ENCODE measurements around the gene MORC3.

DNA sequence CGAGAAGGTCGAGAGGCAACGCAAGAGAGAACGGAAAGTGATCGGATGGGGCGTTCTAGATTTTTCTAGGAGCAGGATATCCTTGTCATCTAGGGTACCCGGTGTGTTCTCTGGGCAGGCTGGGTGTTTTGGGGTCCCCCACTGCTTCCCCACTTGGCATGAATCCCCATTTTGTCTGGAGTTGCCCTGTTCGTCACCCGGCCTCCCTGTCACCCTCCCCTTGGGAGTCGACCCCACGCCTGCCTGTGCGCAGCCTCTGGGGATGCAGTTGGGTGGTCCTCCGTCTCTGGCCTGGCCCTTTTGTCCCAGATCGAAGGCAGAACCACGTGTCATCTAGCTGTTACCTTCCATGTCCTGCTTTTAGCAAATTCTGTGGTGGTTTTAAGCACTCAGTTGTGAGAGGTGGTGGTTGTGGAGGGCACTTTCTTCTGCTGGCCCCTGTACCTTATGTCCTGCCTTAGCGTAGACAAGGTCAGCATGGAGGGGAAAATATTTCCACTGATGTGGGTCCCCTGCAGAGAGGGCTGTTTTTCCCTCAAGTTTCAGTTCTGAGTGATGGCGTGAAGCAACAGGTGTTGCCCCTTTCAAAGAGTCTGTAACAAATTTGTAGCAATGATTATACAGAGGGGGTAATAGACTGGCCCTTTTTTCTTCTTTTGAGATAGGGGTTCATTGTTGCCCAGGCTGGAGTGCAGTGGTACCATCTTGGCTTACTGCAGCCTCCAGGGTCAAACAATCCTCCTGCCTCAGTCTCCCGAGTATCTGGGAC is 100.8 kb downstream of the MORC3 start:
- TF ChIP-seq, protein P1, sequence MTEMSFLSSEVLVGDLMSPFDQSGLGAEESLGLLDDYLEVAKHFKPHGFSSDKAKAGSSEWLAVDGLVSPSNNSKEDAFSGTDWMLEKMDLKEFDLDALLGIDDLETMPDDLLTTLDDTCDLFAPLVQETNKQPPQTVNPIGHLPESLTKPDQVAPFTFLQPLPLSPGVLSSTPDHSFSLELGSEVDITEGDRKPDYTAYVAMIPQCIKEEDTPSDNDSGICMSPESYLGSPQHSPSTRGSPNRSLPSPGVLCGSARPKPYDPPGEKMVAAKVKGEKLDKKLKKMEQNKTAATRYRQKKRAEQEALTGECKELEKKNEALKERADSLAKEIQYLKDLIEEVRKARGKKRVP (CRISPR knock-in tag; IDR thresholded peaks at IDR 0.05), result no peak
- TF ChIP-seq, protein P2, sequence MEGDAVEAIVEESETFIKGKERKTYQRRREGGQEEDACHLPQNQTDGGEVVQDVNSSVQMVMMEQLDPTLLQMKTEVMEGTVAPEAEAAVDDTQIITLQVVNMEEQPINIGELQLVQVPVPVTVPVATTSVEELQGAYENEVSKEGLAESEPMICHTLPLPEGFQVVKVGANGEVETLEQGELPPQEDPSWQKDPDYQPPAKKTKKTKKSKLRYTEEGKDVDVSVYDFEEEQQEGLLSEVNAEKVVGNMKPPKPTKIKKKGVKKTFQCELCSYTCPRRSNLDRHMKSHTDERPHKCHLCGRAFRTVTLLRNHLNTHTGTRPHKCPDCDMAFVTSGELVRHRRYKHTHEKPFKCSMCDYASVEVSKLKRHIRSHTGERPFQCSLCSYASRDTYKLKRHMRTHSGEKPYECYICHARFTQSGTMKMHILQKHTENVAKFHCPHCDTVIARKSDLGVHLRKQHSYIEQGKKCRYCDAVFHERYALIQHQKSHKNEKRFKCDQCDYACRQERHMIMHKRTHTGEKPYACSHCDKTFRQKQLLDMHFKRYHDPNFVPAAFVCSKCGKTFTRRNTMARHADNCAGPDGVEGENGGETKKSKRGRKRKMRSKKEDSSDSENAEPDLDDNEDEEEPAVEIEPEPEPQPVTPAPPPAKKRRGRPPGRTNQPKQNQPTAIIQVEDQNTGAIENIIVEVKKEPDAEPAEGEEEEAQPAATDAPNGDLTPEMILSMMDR (IDR thresholded peaks at IDR 0.05 in 2 of 3, conservative IDR thresholded peaks at IDR 0.05 in 1 of 3; ENCODE audit: insufficient read depth in 2 of 3, low read depth in 1 of 3, low read length in 3 of 3), result no peak
- TF ChIP-seq, protein P3, sequence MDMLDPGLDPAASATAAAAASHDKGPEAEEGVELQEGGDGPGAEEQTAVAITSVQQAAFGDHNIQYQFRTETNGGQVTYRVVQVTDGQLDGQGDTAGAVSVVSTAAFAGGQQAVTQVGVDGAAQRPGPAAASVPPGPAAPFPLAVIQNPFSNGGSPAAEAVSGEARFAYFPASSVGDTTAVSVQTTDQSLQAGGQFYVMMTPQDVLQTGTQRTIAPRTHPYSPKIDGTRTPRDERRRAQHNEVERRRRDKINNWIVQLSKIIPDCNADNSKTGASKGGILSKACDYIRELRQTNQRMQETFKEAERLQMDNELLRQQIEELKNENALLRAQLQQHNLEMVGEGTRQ (CRISPR knock-in tag; IDR thresholded peaks at IDR 0.05), result no peak
- no peak for TF ChIP-seq FOSL1 (tag; conservative IDR thresholded peaks at IDR 0.05)
- no peak for TF ChIP-seq ZNF274 (IDR thresholded peaks at IDR 0.05; ENCODE audit: borderline replicate concordance, low read depth, low read length)
